GM23338 (cell line): ENCODE measurements around the gene RPS6KA1.

ENCODE experiments used
- CTCF ChIP-seq, 2 experiments: fragments of 200-600 bp in 1 of 2; sonication (generic) in 1 of 2; conservative IDR thresholded peaks; 2 replicates each; pipeline versions ENCODE4 v1.5.1 to v1.6.1; 2016 to 2017; ENCODE audit warnings: antibody characterized with exemption in 2 of 2, low read depth in 2 of 2, mild to moderate bottlenecking in 2 of 2, moderate library complexity in 1 of 2
- EZH2 ChIP-seq: fragments of 200-600 bp; sonication (generic); IDR thresholded peaks from one replicate; pipeline ENCODE4 v1.8.0; 2017; ENCODE audit warnings: antibody characterized with exemption, mild to moderate bottlenecking, low read depth; ENCODE audit not compliant: unreplicated experiment
- EZH2phosphoT487 ChIP-seq: fragments of 200-600 bp; sonication (generic); IDR thresholded peaks from one replicate; pipeline ENCODE4 v1.8.1; 2018; ENCODE audit warnings: antibody characterized with exemption; ENCODE audit not compliant: unreplicated experiment
- JUNB ChIP-seq: IDR thresholded peaks from one replicate; pipeline ENCODE4 v1.6.1; 2016; ENCODE audit warnings: antibody characterized with exemption; ENCODE audit not compliant: unreplicated experiment
- NANOG ChIP-seq: IDR thresholded peaks from 2 replicates; pipeline ENCODE4 v1.6.1; 2016; ENCODE audit warnings: antibody characterized with exemption, borderline replicate concordance
- POLR2AphosphoS5 ChIP-seq: IDR thresholded peaks from 2 replicates; pipeline ENCODE4 v1.6.1; 2016; ENCODE audit warnings: antibody characterized with exemption, low read depth
- REST ChIP-seq: IDR thresholded peaks from one replicate; pipeline ENCODE4 v1.6.1; 2018; ENCODE audit warnings: antibody characterized with exemption; ENCODE audit not compliant: unreplicated experiment
- STAT1 ChIP-seq: IDR thresholded peaks from one replicate; pipeline ENCODE4 v1.6.1; 2016; ENCODE audit warnings: antibody characterized with exemption; ENCODE audit not compliant: unreplicated experiment
- ZNF331 ChIP-seq: fragments of 250-450 bp; sonication (Bioruptor Pico); IDR thresholded peaks from 2 replicates; pipeline ENCODE4 v1.5.0; 2020; ENCODE audit warnings: low read depth, mild to moderate bottlenecking, moderate library complexity
- ZNF462 ChIP-seq: fragments of 250-450 bp; sonication (Bioruptor Pico); IDR thresholded peaks from 2 replicates; pipeline ENCODE4 v1.5.0; 2020; ENCODE audit warnings: mild to moderate bottlenecking, moderate library complexity

- no peak for TF ChIP-seq ZNF331 (CRISPR knock-in tag)
- TF ChIP-seq EZH2phosphoT487: no peak
- TF ChIP-seq CTCF (conservative IDR thresholded peaks at IDR 0.05; ENCODE audit: low read depth in 2 of 2): no peak
- TF ChIP-seq EZH2: no peak
- TF ChIP-seq ZNF462: no peak
- no peak for TF ChIP-seq REST
- TF ChIP-seq NANOG: no peak
- TF ChIP-seq POLR2AphosphoS5: no peak
- TF ChIP-seq JUNB: no peak
- TF ChIP-seq STAT1: no peak
Observed at GRCh38 chr1:26560403-26560780, 30.8 kb downstream of the RPS6KA1 start.
